Caco-2 (cell line): Measurements from ENCODE around the gene ATG14. TPM values are rescaled to one million over a fixed set of nuclear protein-coding genes. Genes with fewer than 3 reads are reported as not detected.

ENCODE experiments used
- BruUV-seq: library from RNA; stranded (reverse); fragments of 400-500 nt; replicated peaks from 2 replicates; lab custom pipeline; 2021; lab: Mats Ljungman, UMichigan
- CTCF ChIA-PET: fragments of 300-600 bp; sonication (Branson Sonifier 250); formaldehyde crosslinking; loops from one replicate; lab custom pipeline; 2022; ENCODE audit warnings: antibody characterized with exemption; lab: Charles Lee
- POLR2A ChIA-PET: fragments of 300-600 bp; sonication (Branson Sonifier 250); formaldehyde crosslinking; loops from one replicate; lab custom pipeline; 2022; ENCODE audit warnings: antibody characterized with exemption; lab: Charles Lee
- DNase-seq, 2 experiments: peaks; one replicate each; pipeline versions ENCODE4 v3.0.0 to v3.0.0-alpha.2; 2020 to 2022
- H3K27me3 ChIP-seq: replicated peaks from 2 replicates; pipeline ENCODE4 v1.6.0; 2011; ENCODE audit warnings: low read length; ENCODE audit not compliant: control insufficient read depth, insufficient read depth
- H3K36me3 ChIP-seq: 2 replicates; pipeline ENCODE4 v1.5.1; 2011; ENCODE audit warnings: low read length; ENCODE audit not compliant: control insufficient read depth, insufficient read depth
- H3K4me1 ChIP-seq: fragments of 250-450 bp; sonication (Bioruptor Pico); 2 replicates; pipeline ENCODE4 v1.5.1; 2020; ENCODE audit warnings: mild to moderate bottlenecking
- H3K4me3 ChIP-seq: 2 replicates; pipeline ENCODE4 v1.5.1; 2011; ENCODE audit warnings: low read depth, mild to moderate bottlenecking, control low read depth, low read length
- H3K9me3 ChIP-seq: fragments of 250-450 bp; sonication (Bioruptor Pico); 2 replicates; pipeline ENCODE4 v1.5.1; 2020; ENCODE audit warnings: mild to moderate bottlenecking, moderate library complexity
- H3K27ac Mint-ChIP-seq: one replicate; pipeline ENCODE4 v1.8.0; 2022; ENCODE audit warnings: mixed read lengths; ENCODE audit not compliant: unreplicated experiment
- H3K27me3 Mint-ChIP-seq: one replicate; pipeline ENCODE4 v1.8.0; 2022; ENCODE audit warnings: mixed read lengths; ENCODE audit not compliant: insufficient read depth, unreplicated experiment
- H3K36me3 Mint-ChIP-seq: one replicate; pipeline ENCODE4 v1.8.0; 2022; ENCODE audit warnings: mild to moderate bottlenecking, mixed read lengths; ENCODE audit not compliant: insufficient read depth, unreplicated experiment
- H3K4me1 Mint-ChIP-seq: one replicate; pipeline ENCODE4 v1.8.0; 2022; ENCODE audit warnings: low read depth, mixed read lengths; ENCODE audit not compliant: unreplicated experiment
- H3K4me3 Mint-ChIP-seq: one replicate; pipeline ENCODE4 v1.8.0; 2022; ENCODE audit warnings: mild to moderate bottlenecking, moderate library complexity, mixed read lengths; ENCODE audit not compliant: unreplicated experiment
- H3K9me3 Mint-ChIP-seq: one replicate; pipeline ENCODE4 v1.8.0; 2022; ENCODE audit warnings: mixed read lengths; ENCODE audit not compliant: unreplicated experiment
- intact Hi-C: fragments of 100-400 bp; cut with micrococcal nuclease; formaldehyde crosslinking; loops from one replicate; pipeline ENCODE4 v1.10.0; 2022; ENCODE audit not compliant: unreplicated experiment
- total RNA-seq: library from RNA; stranded (reverse); gene quantifications from 2 replicates; pipeline ENCODE4 v1.2.3, GENCODE V29; 2022
- TF ChIP-seq, protein P1 (sequence below), 2 experiments: fragments of 200-600 bp in 1 of 2; IDR thresholded peaks; 1 replicate in 1 of 2; 2 replicates in 1 of 2; pipeline versions ENCODE4 v1.5.1 to v1.8.0; 2011 to 2022; ENCODE audit warnings: antibody characterized with exemption in 1 of 2, control low read depth in 1 of 2, inconsistent platforms in 1 of 2, low read depth in 1 of 2, low read length in 1 of 2, mild to moderate bottlenecking in 1 of 2, moderate library complexity in 1 of 2; ENCODE audit not compliant: insufficient read depth in 1 of 2, severe bottlenecking in 1 of 2, unreplicated experiment in 1 of 2

Gene ATG14
- total RNA-seq, 1 experiment from 2014 or later: 13.1 TPM

DNA sequence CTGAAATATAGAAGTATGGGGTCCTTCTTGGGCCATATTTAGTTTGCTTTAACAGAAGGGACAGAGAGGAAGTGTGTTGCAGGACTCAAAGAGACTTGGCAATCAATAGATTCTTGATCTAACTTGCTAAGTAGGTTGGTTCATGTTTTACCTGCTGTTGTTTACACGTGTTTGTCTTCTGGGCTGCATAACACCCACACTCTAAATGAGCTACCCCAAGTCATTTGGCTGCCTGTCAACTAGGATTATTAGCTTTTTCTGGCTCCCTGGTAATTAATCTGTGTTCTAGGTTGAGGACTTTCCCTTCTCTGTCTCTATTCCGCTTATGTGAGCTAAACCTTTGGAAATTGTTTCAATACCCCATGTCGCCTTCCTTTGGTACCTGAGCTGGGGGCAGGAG is 38.9 kb upstream of the ATG14 start:
- ChIA-PET POLR2A (no interaction called here), CTCF (no interaction called here)
- Mint-ChIP-seq H3K4me3 (no peak overlapping the region), H3K4me1 (peaks cover 15% of the 10 kb centered on the region), H3K27me3 (no peaks in the 10 kb centered on the region), H3K27ac (no peak overlapping the region), H3K9me3 (no peaks in the 10 kb centered on the region), H3K36me3 (no peaks in the 10 kb centered on the region)
- H3K4me3 ChIP-seq: no peak overlapping the region
- no TSS peak for BruUV-seq
- intact Hi-C loops: loop anchor here (5.0 kb wide), 1 partner anchor 132 kb away; the partner anchor contains the start of gene KTN1
- peaks cover 12% of the 10 kb centered on the region for H3K4me1 ChIP-seq
- TF ChIP-seq, protein P1, sequence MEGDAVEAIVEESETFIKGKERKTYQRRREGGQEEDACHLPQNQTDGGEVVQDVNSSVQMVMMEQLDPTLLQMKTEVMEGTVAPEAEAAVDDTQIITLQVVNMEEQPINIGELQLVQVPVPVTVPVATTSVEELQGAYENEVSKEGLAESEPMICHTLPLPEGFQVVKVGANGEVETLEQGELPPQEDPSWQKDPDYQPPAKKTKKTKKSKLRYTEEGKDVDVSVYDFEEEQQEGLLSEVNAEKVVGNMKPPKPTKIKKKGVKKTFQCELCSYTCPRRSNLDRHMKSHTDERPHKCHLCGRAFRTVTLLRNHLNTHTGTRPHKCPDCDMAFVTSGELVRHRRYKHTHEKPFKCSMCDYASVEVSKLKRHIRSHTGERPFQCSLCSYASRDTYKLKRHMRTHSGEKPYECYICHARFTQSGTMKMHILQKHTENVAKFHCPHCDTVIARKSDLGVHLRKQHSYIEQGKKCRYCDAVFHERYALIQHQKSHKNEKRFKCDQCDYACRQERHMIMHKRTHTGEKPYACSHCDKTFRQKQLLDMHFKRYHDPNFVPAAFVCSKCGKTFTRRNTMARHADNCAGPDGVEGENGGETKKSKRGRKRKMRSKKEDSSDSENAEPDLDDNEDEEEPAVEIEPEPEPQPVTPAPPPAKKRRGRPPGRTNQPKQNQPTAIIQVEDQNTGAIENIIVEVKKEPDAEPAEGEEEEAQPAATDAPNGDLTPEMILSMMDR (IDR thresholded peaks at IDR 0.05; ENCODE audit: insufficient read depth in 1 of 2, low read depth in 1 of 2, low read length in 1 of 2, severe bottlenecking in 1 of 2, unreplicated experiment in 1 of 2): no peak
- no peaks in the 10 kb centered on the region for H3K9me3 ChIP-seq
- no peak for DNase-seq
- no peaks in the 10 kb centered on the region for H3K27me3 ChIP-seq
- no peaks in the 10 kb centered on the region for H3K36me3 ChIP-seq

DNA sequence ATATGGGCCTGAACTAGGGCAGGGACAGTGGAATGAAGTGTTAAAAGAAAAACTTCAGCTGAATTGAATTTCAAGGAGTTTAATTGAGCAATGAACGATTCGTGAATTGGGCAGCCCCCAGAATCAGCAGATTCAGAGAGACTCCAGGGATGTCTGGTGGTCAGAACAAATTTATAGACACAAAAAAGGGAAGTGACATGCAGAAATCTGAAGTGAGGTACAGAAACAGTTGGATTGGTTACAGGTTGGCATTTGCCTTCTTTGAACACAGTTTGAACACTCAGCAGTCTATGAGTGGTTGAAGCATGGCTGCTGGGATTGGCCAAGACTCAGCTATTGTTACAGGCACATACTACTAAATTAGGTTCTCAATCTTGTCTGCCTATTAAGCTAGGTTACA is 38.5 kb upstream of the ATG14 start:
- Histone ChIP-seq H3K4me3 (no peak overlapping the region), H3K36me3 (no peaks in the 10 kb centered on the region), H3K27me3 (no peaks in the 10 kb centered on the region), H3K4me1 (peaks cover 12% of the 10 kb centered on the region), H3K9me3 (no peaks in the 10 kb centered on the region)
- TF ChIP-seq, protein P1 (IDR thresholded peaks at IDR 0.05; ENCODE audit: insufficient read depth in 1 of 2, low read depth in 1 of 2, low read length in 1 of 2, severe bottlenecking in 1 of 2, unreplicated experiment in 1 of 2): no peak
- POLR2A ChIA-PET: no interaction called here
- no TSS peak for BruUV-seq
- H3K4me3 Mint-ChIP-seq: no peak overlapping the region
- no peak overlapping the region for H3K27ac Mint-ChIP-seq
- H3K36me3 Mint-ChIP-seq: no peaks in the 10 kb centered on the region
- intact Hi-C loops: loop anchor here (5.0 kb wide), 1 partner anchor 132 kb away; the partner anchor contains the start of gene KTN1
- H3K27me3 Mint-ChIP-seq: no peaks in the 10 kb centered on the region
- CTCF ChIA-PET: no interaction called here
- H3K4me1 Mint-ChIP-seq: peaks cover 15% of the 10 kb centered on the region
- H3K9me3 Mint-ChIP-seq: no peaks in the 10 kb centered on the region
- DNase-seq: no peak

DNA sequence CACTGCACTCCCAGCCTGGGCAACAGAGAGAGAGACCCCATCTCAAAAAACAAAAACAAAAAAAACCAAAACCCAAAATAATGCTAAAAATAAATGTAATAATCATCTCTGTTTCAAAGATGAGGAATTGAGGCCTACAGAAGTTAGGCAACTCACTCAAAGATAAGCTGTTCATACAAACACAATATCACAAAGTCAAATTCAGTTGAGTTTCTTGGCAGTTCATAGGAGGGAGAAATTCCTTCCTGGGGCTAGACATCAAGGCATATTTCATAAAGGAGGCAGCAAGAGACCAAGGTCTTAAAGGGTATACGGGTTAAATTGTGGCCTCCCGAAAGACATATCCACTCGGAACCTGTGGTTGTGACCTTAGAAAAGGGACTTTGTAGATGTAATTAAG is 37.5 kb upstream of the ATG14 start:
- Mint-ChIP-seq H3K4me3 (no peak overlapping the region), H3K27ac (no peak overlapping the region), H3K27me3 (no peaks in the 10 kb centered on the region), H3K4me1 (peaks cover 6% of the 10 kb centered on the region), H3K36me3 (no peaks in the 10 kb centered on the region), H3K9me3 (no peaks in the 10 kb centered on the region)
- Histone ChIP-seq H3K4me1 (peaks cover 5% of the 10 kb centered on the region), H3K4me3 (no peak overlapping the region), H3K36me3 (no peaks in the 10 kb centered on the region), H3K9me3 (no peaks in the 10 kb centered on the region), H3K27me3 (no peaks in the 10 kb centered on the region)
- intact Hi-C loops: no loop called here
- POLR2A ChIA-PET: no interaction called here
- TF ChIP-seq, protein P1 (IDR thresholded peaks at IDR 0.05; ENCODE audit: insufficient read depth in 1 of 2, low read depth in 1 of 2, low read length in 1 of 2, severe bottlenecking in 1 of 2, unreplicated experiment in 1 of 2): no peak
- CTCF ChIA-PET: interaction anchor here (0.7 kb wide), 1 partner anchor 300 kb away, joined by 3 read pairs; no protein-coding TSS in a partner anchor
- BruUV-seq: no TSS peak
- no peak for DNase-seq
